Measurements from ENCODE around the gene TMEM116. TPM values are rescaled to one million over a fixed set of nuclear protein-coding genes. Genes with fewer than 3 reads are reported as not detected.

TMEM116 gene
- total RNA-seq, 3 donors from 2014 or later (not counting 1 experiment from before 2014, with no cell fraction given): 6.5 to 10.2 (median 10.1) TPM

- WGBS (ENCODE audit: insufficient coverage): 58% methylated on average over 2 of the region's 5 CpGs
- H3K4me1 ChIP-seq (ENCODE audit: control insufficient read depth, insufficient read depth, low read length): no peaks in the 10 kb centered on the region
- Mint-ChIP-seq H3K27me3 (ENCODE audit: low read depth in 2 of 2) (no peaks in the 10 kb centered on the region), H3K9me3 (no peaks in the 10 kb centered on the region), H3K4me3 (no peak overlapping the region), H3K27ac (peak overlapping the region in 1 of 2 donors; percentile 22), H3K4me1 (no peaks in the 10 kb centered on the region), H3K36me3 (peaks cover 7% of the 10 kb centered on the region)
- no peaks in the 10 kb centered on the region for H3K27me3 ChIP-seq (ENCODE audit: control insufficient read depth, insufficient read depth, low read length)
- no peak for DNase-seq
- H3K9me3 ChIP-seq (ENCODE audit: control insufficient read depth, insufficient read depth, low read length): no peaks in the 10 kb centered on the region
- ATAC-seq: no peak
- TF ChIP-seq CTCF (IDR thresholded peaks at IDR 0.05): no peak
- H3K36me3 ChIP-seq (ENCODE audit: control insufficient read depth, insufficient read depth, low read length): peaks cover 38% of the 10 kb centered on the region
- H3K27ac ChIP-seq (ENCODE audit: low read length): no peak overlapping the region
- intact Hi-C loops (cut with micrococcal nuclease): no loop called here
- no peak overlapping the region for H3K4me3 ChIP-seq (ENCODE audit: low read length)
Observed at GRCh38 chr12:111894556-111894955, 118.4 kb downstream of the TMEM116 start.

GRCh38 chr12:111893287-111893686 is 119.7 kb downstream of the TMEM116 start:
- intact Hi-C loops (cut with micrococcal nuclease): no loop called here
- H3K27me3 Mint-ChIP-seq (ENCODE audit: low read depth in 2 of 2): no peaks in the 10 kb centered on the region
- Histone ChIP-seq H3K9me3 (ENCODE audit: control insufficient read depth, insufficient read depth, low read length) (no peaks in the 10 kb centered on the region), H3K4me1 (ENCODE audit: control insufficient read depth, insufficient read depth, low read length) (no peaks in the 10 kb centered on the region), H3K36me3 (ENCODE audit: control insufficient read depth, insufficient read depth, low read length) (peaks cover 48% of the 10 kb centered on the region), H3K4me3 (ENCODE audit: low read length) (no peak overlapping the region), H3K27me3 (ENCODE audit: control insufficient read depth, insufficient read depth, low read length) (no peaks in the 10 kb centered on the region), H3K27ac (ENCODE audit: low read length) (no peak overlapping the region)
- DNase-seq (no peak), ATAC-seq (no peak)
- H3K9me3 Mint-ChIP-seq: no peaks in the 10 kb centered on the region
- H3K27ac Mint-ChIP-seq: no peak overlapping the region
- no peaks in the 10 kb centered on the region for H3K4me1 Mint-ChIP-seq
- H3K36me3 Mint-ChIP-seq: peaks cover 7% of the 10 kb centered on the region
- no peak for TF ChIP-seq CTCF (IDR thresholded peaks at IDR 0.05)
- no peak overlapping the region for H3K4me3 Mint-ChIP-seq
- 100% methylated on average over 2 of the region's 2 CpGs for WGBS (ENCODE audit: insufficient coverage)

GRCh38 chr12:111887926-111888745 is 124.8 kb downstream of the TMEM116 start:
- Mint-ChIP-seq H3K4me3 (no peak overlapping the region), H3K9me3 (no peaks in the 10 kb centered on the region), H3K27ac (no peak overlapping the region), H3K4me1 (no peaks in the 10 kb centered on the region), H3K36me3 (peaks cover 10% of the 10 kb centered on the region), H3K27me3 (ENCODE audit: low read depth in 2 of 2) (no peaks in the 10 kb centered on the region)
- Histone ChIP-seq H3K4me1 (ENCODE audit: control insufficient read depth, insufficient read depth, low read length) (no peaks in the 10 kb centered on the region), H3K27me3 (ENCODE audit: control insufficient read depth, insufficient read depth, low read length) (no peaks in the 10 kb centered on the region), H3K4me3 (ENCODE audit: low read length) (no peak overlapping the region), H3K27ac (ENCODE audit: low read length) (no peak overlapping the region), H3K36me3 (ENCODE audit: control insufficient read depth, insufficient read depth, low read length) (peaks cover 80% of the 10 kb centered on the region), H3K9me3 (ENCODE audit: control insufficient read depth, insufficient read depth, low read length) (no peaks in the 10 kb centered on the region)
- TF ChIP-seq CTCF (IDR thresholded peaks at IDR 0.05): no peak
- ATAC-seq (no peak), DNase-seq (no peak)
- intact Hi-C loops (cut with micrococcal nuclease): no loop called here
- 99% methylated on average over 11 of the region's 11 CpGs for WGBS (ENCODE audit: insufficient coverage)
